ENCODE measurements around the gene ASB2.

Gene ASB2

DNA sequence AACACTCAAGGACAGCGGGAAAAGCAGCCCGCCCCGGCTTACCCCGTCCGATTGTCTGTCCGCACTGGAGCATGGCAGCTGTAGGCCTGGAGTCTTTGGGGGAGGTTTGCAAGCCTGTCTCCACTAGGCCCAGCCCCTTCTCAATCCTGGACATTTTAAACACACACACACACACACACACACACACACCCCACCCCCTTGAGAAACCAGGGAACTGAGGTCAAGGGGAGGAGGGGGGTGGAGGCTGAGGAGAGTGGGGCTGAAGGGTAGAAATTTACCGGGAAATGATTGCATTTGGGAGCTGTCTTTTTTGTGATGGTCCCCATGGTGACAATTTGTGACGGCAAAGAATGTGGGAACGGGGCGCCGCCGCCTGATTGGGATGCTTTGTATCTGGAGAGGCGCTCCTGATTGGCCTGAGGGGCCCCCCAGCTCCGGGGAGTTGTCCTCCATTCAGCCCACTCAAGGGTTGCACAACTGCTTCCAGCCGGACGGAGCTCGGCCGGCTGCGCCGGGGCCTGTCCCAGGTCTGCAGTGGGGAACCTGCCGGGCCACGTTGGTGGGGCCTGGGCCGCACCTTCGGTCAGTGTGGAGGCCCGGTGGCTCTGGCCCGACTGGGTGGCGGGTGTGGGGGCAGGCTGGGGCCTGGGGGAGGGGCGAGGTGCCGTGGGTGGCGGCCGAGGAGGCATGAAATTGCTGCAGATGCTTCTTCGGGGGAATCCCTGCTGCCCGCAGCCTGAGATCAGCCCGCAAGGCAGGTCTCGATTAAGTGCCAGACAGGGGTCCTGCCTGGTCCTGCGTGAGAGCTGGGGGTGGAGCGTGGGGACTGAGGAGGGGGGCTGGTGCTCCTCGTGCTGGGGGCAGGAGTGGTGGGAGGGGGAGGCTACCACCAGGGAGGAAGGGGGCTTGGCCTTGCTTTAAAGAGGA is 49.2 kb downstream of the ASB2 start, which contains the start of gene FAM181A:
Gene FAM181A, plus strand, starts transcription at position 472 of the 927 bp plus-strand sequence. CDS start 942 bp downstream, outside the sequence.
- DNase-seq (ENCODE audit: low read depth): no peak

DNA sequence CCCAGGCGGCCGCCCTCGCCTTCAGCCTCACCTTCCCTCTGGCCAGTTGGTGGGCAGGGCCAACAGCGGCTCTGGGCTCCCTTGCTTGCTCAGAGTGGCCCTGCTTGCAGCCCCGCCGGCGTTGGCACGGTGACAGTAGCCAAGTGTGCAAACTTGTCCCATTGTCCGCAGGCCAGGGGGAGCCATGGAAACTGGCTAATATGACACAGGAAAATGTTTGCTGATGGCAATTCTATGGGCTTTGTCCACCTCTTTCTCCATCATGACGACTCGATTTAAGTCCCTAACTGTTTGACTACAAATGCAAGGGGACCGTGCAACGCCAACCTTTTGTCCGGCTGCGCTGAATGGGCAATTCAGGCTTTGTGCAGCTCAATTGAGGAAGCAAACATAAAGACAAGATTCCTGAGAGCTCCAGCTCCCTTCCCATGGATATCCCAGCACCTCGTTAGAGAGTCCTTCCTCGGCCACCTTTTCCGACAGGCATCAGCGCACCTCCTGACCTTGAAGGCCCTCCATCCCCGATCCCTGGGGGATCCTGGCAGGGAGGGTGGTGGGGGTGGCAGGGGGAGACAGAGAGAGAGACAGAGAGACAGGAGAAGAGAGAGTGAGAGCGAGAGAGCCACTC is 50.0 kb downstream of the ASB2 start:
- DNase-seq (ENCODE audit: low read depth): no peak

DNA sequence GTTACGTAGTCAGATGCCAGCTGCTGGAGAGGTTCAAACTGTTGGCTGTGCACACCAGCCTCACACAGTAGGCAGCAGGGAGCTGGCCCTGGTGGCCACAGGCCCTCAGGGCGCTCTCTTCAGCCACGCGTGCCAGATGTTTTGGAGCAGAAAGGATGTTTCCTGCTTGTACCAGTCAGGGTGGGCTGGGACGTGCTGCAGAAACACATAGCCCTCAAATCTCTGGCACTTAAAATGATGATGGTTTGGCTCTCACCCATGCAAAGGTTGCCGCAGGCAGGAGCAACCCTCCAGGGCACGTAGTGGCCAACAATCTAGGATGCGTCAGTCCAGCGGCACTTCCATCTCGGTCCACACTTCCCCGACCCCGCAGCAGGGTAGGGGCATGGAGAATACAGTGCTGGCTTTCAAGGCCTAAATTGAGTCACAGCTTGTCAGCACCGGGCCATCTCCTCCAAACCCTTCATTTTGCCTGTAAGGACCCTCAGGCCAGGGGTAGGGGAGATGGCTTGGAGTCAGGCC is 50.9 kb downstream of the ASB2 start:
- DNase-seq (ENCODE audit: low read depth): no peak

DNA sequence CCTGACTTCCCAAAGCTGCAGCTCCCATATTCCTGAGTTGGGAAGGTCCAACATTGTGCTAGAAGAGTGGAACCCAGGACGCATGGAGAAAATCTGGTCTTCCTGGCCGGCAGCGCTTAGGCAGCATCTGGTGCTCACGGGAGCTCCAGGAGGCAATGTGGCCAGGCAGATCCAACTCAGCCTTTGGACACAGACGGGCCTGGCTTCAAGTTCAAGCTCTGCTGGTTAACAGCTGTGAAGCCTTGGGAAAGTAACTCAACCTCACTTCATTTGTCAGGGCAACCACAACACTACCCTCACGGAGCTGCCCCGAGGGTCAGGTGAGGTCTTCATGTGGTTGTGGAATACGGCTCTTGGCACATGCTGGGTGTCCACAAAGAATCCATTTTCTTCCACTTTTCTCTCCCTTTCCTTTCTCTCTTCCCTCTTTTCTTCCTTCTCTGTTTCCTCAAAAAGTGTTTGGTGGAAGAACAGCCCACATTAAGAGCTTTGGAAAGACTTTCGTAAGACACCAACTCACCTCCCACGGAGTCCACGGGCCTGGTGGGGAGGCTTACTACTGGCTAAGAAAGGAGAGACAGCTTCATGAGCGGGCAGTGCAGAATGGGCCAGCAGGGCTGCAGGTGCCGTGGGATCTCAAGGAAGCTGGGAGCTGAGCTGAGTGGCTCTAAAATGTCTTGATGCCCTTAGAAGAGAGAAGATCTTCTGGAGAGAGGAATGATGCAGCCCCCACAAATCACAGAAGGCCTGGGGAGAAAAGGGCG is 51.6 kb downstream of the ASB2 start:
- DNase-seq (ENCODE audit: low read depth): no peak

DNA sequence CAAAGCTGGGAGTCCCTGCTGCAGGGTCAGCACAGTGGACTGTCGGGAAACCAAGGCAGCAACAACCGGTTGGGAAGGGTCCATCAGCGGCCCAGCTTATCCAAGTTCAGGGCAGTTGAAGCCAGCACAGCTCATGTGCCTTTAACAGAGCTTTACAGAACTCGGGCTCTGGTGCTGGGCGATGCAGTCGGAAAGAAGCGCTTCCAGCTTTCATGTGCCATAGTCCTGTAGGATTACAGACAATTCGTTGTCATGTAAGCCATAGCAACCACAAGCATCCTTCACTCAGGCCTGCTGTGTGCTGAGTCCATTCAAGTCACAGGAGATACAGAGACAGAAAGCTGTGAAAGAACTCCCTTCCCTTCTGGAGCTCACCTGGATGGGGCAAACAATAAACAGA is 52.7 kb downstream of the ASB2 start:
- DNase-seq (ENCODE audit: low read depth): no peak

DNA sequence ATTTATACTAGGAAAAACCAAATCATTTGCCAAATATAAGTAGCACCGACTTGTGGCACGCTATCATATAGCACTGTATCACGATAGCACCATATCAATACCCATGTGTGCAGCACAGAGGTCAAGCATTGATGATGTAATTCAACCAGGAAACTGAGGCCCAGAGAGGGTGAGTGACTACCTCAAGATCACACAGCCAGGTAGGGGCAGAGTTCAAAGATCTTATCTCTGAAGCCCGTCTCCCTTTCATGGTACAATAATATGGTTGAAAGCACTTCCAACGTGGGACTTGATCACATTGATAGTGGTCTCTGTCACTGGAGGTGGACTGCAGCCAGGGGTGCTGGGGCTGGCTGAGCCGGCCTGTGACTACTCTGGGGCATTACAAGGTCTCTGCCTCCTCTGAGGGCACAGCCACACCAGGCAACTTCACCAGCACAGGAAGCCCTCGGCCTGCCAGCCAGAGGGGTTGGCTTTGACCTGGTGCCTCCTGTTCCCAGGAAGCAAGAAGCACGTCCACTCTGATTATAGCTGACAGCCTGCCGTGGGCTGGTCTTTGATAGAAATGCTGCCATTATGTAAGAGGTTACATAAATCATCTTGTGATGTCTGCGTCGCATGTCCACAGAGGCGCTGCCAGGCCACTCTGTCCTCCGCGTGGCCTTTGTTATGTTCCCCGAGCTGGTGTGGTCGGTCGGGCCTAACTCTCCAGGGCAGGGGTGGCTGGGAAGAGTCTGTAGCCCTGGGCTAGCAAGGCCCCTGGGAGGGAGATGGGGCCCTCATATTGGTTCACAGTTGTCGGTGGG is 55.2 kb downstream of the ASB2 start:
- no peak for DNase-seq (ENCODE audit: low read depth)

DNA sequence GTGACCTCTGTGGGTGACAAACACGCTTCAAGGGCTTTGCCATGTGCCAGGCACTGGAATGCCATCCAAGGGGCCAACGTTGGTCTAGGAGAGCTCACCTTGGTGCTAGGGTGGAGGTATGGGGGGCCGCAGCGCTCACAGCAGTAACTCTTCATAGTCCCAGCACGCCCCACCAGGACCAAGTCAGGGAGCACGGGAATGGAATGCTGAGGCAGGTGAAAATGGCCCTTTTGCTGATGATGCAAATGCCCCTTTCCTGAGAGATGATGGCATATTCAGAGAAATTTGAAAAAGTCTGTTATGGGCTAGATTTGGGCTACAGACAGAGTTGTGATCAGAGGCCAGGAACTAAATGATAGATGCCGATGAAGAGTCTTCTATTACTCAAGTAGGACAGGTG is 59.2 kb downstream of the ASB2 start:
- no peak for DNase-seq (ENCODE audit: low read depth)

DNA sequence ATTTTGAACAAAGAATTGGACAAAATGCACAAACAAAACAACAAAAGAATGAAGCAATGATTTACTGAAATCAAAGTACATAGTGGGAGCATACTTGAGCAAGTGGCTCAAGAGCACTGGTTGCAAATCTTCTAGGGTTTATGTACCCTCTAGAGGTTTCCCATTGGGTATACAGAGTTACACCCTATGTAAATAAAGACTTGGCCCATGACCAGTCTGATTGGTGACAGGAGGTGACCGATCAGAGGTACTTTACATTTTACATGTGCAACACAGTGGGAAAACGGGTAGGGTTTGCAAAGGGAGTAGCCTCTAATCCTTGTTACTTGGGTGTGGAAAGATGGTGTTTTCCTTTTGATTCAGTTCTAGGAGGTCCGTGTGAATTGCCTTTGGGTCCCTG is 59.9 kb downstream of the ASB2 start:
- no peak for DNase-seq (ENCODE audit: low read depth)

DNA sequence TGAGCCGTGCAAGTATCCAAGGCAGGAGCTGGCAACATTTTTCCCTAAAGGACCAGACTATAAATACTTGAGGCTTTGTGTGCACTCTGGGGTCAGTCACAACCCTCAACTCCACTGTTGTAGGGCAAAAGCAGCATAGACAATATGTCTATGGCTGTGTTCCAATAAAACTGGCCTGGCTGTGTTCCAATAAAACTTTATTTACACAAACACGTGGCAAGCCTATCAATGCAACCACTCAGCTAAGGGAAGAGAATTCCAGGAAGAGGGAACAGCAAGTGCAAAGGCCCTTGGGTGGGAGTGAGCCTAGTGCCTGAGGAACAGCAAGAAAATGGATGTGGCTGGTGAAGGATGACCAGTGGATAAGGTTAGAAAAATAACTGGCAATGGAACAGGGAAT is 60.6 kb downstream of the ASB2 start:
- no peak for DNase-seq (ENCODE audit: low read depth)

DNA sequence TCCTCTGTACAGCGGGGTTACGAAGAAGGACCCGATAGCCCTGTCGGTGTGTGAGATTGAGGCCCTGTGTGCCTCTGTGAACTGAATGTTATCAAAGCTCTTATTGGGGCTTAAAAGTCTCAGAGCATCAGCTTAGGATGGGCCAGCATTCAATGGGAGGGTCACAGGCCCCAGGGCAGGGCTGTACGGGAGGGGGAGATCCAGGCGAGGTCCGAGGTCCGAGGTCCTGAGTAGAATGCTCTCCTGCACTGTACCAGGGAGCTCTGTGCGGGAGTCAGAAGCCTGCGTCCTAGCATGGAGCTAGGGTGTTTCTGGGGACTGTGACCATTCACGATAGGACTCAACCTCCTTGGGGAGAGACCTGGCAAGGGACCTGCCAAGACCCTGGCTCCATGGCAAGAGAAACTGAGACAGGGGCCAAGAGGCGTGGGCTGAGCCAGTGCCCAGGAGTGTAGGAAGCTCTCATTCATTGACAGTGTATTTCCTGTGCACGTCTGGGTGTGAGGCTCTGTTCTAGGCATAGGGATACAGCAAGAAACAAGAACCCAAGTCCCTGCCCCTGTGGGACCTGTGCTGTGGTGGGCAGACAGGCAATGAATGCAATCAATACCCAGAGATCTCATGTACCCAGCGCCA is 61.2 kb downstream of the ASB2 start:
- no peak for DNase-seq (ENCODE audit: low read depth)

DNA sequence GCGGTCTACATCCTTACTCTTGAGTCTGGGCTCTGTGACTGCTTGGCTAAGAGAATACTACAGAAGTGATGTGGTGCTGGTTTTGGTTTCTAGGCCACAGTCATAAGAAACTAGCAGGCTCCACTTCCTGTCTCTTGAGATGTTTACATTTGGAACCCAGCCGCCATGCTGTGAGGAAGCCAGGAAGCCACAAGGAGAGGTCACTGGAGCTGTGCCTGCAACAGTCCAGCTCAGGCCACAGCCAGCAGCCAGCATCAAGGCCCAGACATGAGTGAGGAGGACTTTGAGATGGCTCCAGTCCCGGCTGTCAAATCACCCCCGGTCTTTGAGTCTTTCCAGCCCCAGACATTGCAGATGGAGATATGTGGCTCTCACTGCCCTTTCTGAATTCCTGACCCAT is 62.1 kb downstream of the ASB2 start:
- DNase-seq (ENCODE audit: low read depth): no peak

DNA sequence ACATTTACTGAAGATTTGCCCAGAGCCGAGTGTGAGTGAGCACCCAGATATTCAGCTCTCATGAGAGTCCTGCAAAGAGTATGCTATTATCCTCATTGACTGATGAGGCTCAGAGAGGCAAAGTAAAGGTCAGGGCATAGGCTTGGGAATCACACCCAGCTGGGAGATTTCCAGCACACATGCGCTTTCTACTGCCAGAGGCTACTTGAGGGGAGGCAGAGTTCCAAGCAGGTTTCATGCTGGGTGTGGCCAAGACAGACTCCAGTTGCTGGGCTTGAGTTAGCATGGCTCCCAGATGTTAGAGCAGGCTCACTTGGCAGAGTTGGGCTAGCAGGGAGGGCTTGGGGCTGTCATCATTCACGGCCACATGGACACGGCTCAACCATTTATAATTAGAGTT is 63.6 kb downstream of the ASB2 start:
- no peak for DNase-seq (ENCODE audit: low read depth)

DNA sequence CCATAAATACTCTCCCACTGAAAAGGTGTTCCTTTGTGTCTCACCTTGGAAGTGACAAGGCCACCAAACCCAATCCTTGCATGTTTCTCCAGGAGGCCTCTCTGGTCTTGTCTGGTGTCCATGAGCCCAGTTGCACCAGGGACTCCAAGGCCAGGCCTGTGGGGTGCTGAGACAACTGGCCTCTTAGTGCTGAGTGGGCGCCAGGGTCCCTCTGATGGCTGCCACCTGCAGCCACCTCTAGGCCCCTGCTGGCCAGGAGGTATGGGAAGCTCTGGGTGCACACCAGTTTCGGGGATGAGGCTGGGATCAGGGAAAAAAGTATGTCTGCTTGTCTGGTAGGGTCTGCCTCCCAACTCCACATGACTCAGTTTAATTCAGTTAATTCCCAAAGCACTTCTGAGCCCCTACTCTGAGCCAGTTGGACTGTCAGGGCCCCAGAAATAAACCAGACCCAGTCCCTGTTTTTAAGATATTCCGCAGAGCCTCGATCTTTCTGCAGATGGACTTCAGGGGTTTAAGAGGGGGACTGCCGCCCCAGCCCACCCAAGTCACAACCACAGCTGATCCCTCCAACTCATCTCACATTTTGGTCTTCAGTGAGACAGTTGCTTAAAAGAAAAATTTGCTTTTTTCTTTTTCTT is 64.3 kb downstream of the ASB2 start:
- DNase-seq (ENCODE audit: low read depth): no peak

DNA sequence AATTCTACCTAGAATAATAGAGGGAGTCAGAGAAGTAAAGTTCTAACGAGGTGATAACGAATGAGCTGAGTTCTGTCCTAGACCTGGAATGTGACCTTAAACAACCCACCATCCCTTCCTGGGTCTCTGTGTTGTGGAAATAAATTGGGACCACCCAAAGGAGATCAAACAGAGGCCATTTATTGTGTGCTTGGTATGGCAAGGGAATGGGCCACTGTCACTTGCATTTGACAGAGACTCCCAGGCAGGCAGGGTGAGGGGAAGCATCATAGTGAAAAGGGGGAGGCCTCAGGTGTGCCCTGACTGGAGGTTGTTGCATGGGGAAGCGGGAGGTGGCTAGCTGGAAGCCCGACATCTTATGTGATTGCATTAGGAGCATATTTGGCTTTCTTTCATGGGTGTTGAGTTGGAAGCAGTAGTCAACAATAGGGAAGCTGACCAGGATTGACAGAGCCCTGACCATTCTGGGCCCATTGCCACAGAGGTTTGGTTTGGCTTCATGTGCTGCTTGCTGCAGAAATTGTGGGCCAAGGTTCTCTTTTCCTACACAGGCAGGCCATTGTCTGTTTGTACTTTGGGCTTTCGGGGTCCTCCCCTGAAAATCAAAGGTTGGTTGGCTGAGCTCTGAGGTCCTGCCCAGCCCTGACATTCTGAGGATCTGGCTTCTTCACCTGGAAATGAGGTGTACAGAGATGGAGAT is 66.8 kb downstream of the ASB2 start:
- DNase-seq (ENCODE audit: low read depth): no peak

DNA sequence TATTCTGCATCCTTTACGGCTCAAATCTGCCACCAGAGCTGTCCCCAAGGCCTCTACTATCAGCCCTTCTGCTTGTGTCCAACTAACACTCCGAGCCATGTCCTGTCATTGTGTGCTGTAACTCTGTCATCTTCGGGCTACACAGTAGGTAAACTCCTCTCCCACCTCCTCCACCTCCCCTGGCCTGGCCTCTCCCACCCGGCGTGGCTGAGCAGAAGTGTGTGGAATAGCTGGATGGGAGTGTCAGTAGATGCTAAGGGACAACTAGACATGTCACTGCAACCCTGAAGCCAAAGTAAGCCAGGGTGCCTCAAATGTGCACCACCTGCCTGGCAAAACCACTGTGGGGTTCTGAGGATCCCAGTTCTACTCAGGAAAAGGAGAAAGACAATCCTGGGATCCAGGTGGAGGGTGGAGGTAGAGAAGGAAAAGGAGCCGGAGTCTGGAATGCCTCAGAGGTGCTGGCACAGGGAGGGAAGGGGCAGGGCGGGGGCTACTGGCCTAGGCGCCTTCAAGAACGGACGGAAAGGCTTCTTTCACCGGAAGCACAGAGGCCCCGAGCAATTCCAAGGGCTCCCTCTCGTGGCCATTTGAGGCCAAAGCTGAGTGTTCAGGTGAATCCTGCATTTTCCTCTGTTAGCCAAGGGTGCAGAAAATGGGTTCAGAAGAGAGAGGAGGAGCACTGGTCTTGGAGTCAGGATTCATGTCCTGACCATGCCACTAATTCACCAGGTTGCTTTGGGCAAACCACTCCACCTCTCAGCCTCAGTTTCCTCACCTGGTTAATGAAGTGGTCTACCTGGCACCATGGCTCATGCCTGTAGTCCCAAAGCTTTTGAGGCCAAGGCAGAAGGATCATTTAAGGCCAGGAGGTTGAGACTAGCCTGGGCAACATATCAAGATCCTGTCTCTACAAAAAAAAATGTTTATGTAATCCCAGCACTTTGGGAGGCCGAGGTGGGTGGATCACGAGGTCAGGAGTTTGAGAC is 69.7 kb downstream of the ASB2 start:
- DNase-seq (ENCODE audit: low read depth): peak; percentile 28

DNA sequence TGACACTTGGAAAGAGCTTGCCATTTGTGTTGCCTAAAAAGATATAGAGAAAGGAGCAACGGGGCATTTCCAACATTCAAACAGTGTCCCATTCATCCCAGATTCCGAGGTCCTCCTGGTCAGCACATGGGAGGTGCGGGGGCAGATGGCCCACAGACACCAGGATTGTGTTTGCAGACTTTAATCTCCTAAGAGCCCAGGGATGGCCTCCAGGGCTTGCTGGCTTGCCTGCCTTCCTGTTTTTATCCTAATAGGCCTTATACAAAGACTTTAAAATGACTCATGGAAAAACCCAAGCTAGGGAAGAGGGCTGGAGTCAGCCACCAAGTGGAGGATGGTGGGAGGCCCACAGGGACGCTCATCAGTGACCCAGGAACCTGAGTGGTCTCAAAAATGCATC is 70.7 kb downstream of the ASB2 start:
- no peak for DNase-seq (ENCODE audit: low read depth)

DNA sequence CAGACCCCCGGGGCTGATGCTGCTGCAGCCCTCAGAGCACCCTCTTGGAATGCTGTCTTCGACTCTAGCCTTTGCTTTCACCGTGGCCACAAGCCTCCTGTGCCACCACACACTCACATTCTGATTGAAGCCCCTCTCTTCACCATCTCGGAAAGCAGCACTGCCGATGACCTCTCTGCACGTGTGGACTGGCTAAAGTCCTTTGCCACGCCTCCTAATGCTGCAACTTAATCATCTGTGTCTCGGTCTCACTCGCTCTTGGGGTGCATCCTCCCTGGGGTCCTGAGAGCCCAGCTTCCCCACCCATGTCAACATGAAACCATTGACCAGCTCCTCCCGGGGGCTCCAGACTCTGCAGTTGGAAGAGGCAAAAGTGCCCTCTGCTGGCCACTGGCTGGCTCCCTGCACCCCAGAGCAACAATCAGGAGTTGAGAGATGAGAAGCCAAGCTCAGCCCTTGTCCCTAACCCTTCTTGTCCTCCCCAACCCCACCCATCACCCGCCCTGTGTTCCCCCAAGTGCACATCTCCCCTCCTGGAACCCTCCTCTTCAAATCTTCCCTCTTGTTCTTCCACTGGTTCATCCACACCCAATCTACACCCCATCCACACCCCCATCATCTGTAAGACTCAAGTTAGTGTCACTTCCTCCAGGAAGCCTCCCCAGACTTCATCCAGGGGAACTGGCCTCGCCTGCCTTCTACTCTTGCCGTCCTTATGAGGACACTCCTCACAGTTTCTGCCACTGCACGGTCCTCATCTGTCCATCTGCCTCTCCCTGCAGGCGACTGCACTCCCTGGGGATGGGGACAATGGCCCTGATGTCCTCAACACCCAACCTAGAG is 72.8 kb downstream of the ASB2 start:
- no peak for DNase-seq (ENCODE audit: low read depth)
